GM18861 (cell line): ENCODE data around the gene FAM53B.

ENCODE experiments used
- ATAC-seq: cut with Tn5 transposase; IDR thresholded peaks from one replicate; pipeline ENCODE4 v1.9.1; 2021; ENCODE audit not compliant: unreplicated experiment

Gene FAM53B

DNA sequence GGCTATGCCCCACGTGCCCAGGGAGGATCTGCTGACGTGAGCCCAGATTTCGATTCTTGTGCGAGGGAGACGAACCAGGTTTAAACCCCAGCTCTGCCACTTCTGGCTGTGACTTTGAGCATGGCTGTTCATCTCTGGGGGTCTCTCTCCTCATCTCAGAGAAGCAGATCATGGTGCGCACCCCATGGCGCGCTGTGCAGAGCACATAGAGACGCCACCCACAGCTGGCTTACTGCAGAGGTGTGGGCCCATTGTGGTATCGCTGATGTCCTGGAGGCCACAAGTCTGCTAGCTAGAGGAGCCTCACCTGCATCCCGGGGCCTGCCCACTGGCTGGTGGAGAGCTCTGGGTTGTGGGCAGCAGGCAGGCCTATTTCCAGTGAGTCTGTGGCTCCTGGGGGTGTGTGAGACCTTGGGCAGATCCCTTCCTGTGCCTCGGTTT lies 142.0 kb downstream of the FAM53B start:
- no peak for ATAC-seq

DNA sequence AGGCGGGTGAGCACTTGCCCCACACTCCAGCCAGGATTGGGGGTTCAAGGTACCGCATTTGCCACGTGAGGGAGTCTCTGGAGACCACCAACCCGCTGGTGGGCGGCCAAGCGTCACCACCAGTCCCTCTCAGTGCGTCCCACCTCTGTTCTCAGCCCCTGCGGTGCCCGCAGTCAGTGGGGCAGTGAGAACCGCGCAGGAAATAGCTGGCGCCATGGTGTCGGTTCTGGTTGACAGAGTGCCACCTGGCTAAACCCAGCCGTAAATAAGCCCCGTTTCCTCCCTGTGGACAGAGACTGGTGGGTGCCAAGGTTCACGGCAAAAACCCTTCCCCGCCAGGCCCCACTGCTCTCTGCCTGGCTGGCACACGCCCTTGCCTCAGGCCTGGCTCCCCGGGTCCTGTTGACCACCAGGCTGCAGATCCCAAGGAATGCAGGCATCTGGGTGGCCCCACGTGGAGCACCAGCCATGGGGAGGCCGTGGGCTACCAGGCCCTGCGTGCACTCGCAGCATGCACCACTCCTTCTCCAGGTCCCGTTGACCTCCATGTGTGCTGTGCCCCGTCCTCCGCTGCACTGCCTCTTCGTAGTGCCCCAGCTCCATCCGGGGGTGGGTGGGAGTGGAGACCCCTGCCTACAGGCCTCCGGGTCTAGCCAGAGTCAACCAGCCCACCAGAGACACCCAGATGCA lies 142.6 kb downstream of the FAM53B start:
- peak; percentile 42 for ATAC-seq

DNA sequence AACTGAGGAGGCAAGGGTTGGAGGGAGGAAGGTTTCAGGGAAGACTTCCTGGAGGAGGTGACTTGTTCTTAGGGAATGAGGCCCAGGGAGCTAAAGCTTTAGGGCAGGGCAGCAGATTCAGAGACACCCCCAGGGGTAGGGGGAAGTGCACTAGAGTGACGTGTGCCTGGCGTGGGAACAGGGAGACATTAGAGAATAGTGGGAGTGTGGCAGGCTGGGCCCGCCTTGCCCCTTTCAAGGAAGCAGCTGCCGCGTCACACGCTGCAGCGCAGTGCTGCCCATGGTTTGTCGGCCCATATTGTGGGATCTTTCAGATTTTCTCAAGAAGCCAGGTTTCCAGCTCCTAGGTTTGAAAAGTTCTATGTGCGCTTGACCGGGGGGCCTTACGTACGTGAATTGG lies 143.2 kb downstream of the FAM53B start:
- peak; percentile 18 for ATAC-seq

DNA sequence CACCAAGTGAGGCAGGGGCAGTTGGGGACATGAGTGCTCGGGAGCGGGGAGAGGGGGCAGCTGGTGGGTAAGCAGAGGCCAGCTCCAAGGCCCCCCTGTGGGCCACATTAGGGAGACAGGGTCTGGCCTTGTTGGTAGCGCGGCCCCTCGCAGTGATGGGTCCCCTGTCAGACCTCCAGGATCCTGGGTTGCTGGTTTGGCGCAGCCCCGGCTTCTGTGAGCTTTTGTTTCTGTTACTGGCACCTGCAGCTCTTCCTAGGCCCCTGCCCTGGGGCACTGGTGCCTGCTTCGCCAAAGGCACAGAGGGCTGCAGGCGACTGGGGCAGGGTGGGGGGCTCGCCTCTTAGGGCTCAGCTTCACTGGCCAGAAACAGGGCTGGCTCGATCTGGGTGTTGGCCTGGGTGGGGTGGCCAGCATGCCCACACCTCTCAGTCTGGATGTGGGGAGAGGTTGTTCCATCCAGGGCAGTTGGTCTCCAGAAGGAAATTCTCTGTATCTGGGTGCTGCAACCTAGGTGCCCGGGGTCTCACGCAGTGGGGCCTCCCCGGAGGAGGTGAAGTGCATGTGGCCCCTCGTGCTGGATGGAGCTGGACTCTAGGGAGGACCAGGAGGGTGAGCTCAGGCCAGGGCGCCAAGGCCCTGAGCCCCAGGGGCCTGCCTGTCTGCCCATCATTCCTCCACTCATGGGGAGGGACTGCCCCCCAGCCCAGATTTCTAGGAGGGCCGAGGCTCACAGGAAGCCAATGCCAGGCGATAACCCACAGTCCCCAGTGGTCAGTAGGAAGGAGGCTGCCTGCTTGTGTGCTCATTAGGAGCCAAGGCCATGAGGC lies 143.9 kb downstream of the FAM53B start:
- no peak for ATAC-seq

DNA sequence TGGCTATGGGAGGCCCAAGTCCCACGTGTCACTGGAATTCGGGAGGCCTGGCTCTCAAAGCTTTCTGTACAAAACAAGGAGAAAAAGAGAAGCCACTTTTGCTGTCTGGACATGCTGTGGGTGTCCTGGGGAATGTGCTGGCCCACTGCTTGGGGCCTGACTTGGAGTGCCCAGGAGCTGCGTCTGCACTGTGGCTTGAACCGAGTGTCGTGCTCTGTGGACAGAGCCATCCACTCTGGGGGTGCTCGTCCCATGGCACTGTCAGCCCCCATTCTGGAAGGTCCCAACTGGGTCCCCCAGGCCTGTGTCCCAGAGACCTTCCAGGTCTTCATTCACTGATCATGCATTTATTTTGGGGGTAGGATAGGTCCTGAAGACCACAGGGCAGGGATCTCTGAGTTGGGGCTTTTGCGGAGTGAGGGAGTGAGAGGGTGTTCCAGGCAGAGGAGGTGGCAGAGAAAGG lies 144.6 kb downstream of the FAM53B start:
- ATAC-seq = no peak

DNA sequence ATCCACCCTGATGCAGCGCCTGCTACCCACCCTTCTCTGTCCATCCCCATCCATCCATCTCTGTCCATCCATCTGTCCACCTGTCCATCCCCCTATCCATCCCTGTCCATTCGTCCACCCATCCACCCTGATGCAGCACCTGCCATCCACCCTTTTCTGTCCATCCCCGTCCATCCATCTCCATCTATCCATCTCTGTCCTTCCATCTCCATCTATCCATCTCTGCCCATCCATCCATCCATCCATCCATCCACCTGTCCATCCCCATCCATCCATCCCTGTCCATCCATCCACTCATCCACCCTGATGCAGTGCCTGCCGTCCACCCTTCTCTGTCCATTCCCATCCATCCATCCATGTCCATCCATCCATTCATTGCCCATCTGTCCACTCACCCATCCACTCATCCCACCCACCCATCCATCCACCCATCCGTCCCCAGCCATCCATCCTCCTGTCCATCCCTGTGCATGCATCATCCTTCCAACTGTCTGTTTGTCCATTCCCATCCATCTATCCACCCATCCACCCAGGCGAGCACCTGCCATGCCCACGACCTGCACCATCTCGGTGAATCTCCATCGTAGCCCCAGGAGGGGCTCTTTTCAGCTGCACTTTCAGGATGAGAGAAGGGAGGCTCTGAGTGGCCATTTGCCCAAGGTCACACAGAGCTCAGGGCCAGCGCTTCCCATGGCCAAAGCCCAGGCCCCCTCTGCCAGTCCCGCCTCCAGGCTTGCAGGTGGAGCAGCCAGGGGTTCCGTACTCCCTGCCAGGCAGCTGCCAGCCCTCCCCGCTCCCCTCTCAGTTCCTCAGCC lies 145.2 kb downstream of the FAM53B start:
- no peak for ATAC-seq

DNA sequence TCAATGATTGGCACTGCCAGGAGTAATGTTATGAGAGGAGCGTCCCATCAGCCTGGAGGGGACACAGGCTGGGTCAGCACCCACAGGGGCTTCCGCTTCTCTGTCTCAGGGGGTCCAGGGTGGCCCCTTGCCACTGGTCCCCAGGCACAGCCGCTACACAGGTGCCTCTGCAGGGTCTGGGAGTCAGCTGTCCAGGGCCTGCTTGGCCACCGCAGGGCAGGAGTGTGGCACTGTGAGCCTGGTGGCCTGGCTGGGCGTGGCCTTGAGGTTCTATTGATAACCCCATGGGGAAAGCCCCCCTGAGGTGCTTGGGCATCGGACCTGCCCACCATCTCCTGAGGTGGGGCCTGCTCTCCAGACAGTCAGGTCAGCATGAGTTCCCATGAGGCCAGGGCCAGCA lies 146.0 kb downstream of the FAM53B start:
- ATAC-seq = no peak

DNA sequence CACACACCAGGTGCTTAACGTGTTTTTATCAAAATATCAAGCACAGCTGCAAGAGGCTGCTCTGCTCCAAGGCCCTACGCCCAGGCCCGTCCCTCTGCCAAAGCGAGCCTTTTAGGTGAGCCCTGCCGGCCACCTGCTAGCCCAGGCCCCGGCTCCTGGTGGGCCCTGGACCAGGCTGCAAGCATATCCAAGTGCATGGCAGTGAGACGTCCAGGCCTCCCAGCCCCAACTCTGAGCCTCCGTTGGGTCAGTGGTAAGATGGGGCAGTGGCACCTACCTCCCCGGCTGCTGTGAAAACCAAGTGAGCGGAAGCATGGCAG lies 146.4 kb downstream of the FAM53B start:
- no peak for ATAC-seq

DNA sequence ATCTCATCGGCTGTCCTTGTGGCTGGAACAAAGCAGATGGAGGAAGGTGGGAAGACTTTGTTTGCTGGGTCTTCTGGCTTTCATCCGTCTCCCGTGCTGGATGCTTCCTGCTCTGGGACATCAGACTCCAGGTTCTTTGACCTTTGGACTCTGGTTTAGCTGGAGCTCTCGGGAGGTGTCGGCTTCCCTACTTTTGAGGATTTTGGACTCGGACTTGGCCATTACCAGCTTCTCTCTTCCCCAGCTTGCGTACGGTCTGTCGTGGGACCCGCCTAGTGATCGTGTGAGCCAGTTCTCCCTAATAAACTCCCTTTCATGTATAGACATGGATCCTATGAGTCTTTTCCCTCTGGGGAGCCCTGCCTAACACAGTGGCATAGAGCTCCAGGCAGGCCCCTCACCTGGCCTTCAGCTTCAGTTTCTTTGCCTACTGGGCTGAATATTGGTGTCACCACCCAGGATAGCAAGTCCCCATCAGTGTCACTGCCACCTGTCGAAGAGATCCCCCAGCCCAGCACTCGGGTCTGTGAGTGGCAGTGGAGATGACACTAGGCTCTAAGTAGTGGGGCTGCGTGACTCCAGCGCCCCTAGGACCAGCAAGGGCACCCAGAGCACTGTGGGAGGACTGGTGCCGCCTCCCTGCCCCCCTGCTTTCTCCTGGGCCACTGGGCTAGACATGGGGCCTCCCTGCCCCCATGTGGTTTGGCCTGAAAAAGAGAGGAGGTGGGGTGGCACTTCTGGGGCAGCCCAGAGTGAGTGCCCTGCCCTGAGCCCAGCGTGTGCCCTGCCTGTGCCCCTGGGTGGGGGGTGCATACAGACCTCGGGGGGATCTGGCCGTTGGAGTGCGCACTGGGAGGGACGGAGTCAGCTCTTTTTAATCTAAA lies 147.0 kb downstream of the FAM53B start:
- no peak for ATAC-seq

DNA sequence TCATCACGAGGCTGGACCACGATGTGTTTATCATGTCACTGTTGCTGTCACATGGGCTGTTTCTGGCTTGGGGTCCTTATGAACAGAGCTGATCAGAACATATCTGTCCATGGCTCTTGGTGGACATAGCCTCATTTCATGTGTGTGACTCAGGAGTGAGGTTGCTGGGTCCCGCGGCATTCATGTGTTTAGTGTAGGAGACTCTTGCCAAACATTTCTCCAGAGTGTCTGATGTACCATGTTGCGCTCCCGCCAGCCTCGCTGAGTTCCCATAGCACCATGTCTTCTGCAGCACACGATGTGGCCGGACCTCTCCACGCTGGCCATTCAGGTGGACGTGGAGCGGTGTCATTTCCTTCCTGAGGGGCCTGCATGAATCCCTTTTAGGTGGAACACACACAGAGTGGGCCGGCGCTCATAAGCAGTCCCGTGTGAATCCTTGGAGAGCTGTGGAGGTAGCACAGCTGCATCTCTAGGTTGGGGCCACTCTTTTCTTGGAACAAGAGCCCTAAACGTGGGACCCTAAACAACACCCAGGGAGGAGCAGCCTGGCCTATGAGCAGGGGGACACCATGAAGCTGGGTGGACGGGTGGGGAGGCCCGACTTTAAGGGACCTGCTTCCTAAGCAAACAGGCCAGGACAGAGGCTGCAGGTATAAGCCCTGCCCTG lies 147.9 kb downstream of the FAM53B start:
- no peak for ATAC-seq

DNA sequence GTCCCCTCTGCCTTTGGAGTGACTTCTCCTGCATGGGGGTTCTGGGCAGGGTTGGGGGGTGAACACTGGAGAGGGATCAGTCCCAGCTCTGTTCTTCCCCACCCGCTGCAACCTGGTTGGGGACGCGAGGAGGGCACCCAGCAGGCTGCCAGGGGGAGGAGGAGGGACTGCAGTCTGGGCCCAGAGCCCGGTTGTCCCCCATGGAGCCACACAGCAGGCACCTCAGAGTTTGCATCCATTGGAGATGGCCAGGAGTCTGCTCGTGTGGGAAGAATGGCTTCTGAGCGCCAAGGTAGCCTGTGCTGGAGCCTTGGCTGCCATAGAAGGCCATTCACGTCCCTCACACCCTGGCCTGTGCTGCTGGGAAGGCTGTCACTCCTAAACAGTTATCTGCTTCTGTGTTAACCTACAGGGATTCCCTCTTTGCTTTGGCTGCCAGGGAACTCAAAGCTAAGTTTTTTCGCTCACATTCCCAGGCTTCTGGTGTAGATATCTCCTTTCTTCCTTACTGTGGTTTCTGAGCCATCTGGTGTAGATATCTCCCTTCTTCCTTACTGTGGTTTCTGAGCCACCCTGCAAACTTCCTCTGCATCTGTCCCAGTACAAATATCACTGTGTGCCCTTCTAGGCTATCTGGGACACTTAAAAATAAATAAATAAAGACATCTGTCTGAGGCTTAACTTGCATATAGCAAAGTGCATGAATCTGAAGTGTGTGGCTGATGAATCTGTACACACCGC lies 148.9 kb downstream of the FAM53B start:
- ATAC-seq = no peak

DNA sequence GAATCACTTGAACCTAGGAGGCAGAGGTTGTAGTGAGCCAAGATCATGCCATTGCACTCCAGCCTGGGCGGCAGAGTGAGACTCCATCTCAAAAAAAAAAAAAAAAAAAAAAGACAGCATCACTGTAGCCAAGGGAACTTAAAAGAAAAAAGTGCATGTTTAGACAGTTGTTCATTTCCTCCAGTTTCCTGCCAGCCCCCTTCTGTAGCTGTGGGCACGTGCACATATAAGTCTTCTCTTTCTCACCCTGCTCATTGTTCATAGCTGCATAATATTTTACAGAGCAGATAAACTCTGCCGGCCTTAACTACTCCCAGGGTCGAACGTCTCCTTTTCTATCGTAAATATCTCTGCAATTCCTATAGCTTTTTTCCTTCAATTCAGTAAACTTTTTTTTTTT lies 149.9 kb downstream of the FAM53B start:
- no peak for ATAC-seq

DNA sequence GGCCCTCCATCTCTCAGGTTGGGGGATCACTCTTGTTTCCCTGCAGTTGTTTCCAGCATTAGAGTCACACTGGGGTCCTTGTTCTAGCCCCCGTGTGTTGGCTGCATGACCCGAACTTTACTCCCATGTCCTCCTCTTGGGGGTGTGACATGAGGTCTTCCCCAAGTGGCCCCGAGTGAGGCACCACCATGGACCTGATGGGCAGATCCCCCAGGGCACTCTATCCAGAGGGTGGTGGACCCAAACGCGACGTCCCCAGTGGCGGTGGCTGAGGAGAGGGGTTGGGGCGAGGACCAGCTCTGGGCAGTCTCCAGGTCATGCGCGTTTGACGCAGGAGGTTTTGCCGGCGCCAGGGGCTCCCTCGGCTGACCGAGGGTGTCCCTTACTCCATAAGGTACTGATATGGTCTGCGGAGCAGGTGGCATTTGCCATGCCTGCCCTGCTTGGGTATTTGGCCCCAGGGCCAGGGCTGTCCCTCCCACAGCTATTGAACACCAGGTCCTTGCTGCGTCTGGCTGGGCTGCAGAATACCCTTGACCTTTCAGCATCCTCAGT lies 150.7 kb downstream of the FAM53B start:
- ATAC-seq = no peak

DNA sequence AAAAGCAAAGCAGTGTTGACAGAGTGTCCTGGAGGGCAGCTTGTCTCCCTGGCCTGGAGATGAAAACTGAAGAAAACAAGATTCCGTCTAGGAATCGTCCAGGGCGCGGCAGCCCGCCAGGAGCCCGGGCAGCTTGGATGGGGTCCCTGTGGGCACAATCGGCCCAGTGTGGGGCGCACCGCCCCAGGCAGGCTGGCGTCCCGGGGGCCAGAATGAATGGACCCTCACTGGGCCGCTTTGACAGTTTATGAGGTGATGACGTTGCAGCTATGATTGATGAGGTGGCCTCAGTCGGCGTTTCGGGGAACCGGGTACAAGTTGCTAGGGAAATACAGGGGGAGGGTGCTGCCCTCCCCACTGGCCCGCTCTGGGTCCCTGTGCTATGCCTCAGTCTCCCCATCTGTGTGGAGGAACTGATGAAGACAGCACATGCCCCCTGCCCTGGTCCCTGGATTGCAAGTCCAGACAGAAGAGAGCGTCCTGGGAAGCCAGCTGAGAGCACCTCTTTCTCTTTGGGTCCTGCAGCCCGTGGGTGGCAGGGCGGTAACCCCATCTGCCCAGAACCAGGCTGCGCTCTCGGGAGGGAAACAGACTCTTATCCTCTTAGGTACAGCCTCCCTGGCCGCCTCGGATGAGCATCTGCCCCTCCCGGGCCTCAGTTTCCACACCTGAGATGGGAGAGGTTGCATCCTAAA lies 151.3 kb downstream of the FAM53B start:
- no peak for ATAC-seq

DNA sequence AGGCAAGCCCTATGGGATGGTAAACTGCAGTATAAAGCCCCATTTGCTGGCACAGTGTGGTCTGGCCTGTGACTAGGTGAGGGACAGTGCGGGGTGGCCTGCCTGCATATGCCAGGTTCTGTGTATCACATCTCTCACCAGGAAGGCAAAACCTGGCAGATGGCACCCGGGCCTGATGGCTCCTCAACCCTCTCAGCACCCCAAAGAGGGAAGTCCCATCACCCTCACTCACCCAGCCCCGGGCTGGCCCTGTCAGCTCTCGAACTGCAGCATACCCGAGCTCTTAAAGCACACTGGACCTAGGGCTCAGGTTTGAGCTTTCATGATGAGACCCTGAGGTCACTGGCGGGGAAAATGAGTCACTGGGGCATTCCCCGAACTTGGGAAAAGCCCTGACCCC lies 152.1 kb downstream of the FAM53B start:
- no peak for ATAC-seq

DNA sequence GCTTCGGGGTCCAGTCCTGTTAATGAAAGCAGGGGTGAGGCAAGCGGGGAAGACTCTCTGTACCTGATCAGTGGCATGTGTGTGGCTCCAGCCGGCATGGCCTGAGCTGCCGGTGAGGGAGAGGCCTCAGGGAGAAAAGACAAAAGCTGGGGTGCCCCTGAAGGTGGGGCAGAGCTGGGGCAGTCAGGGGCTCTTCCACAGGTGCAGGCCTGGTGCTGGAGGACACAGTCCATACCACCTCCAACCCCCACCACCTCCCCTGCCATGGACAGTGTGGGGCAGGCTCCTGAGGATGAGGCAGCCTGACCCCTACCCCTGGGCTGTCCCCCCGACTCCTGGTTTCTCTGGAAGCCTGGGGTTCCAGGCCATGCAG lies 153.1 kb downstream of the FAM53B start:
- ATAC-seq = no peak

DNA sequence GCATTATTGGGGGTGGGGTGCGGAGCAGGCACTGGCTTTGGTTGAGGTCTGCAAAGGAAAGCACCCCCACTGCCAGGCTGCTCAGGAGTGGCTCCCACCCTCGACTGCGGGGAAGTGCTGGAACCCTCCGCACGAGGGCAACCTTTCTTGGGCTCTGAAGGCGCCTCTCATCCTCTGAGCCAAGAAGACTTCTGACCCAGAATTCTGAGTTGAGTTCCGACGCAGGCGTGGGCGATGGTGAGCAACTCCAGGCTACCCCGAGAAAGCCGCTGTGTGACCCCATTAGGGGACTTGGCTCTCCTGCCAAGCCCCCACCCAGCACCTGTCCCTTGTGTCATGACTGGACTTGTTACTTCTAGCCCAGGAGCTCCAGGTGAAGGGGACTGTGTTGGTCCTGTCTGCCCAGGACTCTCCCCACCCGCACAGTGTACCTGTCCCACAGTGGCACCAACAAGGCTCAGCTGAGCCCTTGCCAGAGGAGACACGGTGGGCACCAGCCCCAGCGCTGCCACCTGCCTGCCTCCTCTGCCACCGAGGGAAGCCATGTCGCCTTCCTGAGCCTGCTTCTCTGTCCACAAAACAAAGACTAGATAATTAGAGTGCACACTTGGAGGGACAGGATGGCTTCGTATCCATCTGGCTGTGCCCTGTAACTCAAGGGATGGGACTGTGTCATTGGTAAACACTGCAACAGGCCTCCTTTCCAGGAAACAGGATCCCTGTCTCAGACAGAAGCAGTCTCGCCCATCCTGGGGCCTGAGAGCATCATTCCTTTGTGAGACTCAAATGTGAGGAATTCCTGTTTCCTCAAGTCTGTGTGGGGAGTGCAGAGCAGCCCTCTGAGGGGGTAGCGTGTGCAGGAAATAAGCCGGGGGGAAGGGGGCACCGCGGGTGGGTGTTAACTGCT lies 153.7 kb downstream of the FAM53B start:
- no peak for ATAC-seq
